GM18502 (cell line): ENCODE results near the gene DNAI4.
"Not testable (repeated sequence)": the region's sequence is repeated elsewhere in the genome, so short reads cannot be mapped to it uniquely, and the experiment has no call there.

Source experiments
- ATAC-seq: cut with Tn5 transposase; IDR thresholded peaks from one replicate; pipeline ENCODE4 v1.9.1; 2021; ENCODE audit warnings: mild to moderate bottlenecking; ENCODE audit not compliant: unreplicated experiment, poor library complexity

DNAI4 gene, protein sequence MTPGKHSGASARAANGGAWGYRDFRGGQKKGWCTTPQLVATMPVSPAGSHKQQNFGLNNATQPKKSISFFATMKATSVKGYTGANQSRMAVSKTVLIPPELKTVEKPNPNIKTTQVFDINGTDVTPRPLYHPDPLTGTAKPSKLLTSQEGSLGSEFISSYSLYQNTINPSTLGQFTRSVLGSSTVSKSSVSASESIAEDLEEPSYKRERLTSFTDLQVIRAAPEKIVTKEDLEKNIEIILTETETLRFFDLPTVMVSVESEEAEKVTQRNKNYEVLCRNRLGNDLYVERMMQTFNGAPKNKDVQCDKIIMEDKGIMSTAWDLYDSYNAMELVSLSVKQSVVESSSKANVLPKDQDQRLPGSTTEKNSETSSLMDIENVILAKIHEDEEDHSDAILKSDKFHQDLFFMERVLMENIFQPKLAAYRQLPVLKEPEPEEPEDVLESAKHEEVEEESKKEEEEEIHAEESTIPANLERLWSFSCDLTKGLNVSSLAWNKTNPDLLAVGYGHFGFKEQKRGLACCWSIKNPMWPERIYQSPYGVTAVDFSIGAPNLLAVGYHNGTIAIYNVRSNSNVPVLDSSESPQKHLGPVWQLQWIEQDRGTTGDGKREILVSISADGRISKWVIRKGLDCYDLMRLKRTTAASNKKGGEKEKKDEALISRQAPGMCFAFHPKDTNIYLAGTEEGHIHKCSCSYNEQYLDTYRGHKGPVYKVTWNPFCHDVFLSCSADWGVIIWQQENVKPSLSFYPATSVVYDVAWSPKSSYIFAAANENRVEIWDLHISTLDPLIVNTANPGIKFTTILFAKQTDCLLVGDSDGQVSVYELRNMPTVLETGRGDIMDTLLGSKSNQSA

DNA sequence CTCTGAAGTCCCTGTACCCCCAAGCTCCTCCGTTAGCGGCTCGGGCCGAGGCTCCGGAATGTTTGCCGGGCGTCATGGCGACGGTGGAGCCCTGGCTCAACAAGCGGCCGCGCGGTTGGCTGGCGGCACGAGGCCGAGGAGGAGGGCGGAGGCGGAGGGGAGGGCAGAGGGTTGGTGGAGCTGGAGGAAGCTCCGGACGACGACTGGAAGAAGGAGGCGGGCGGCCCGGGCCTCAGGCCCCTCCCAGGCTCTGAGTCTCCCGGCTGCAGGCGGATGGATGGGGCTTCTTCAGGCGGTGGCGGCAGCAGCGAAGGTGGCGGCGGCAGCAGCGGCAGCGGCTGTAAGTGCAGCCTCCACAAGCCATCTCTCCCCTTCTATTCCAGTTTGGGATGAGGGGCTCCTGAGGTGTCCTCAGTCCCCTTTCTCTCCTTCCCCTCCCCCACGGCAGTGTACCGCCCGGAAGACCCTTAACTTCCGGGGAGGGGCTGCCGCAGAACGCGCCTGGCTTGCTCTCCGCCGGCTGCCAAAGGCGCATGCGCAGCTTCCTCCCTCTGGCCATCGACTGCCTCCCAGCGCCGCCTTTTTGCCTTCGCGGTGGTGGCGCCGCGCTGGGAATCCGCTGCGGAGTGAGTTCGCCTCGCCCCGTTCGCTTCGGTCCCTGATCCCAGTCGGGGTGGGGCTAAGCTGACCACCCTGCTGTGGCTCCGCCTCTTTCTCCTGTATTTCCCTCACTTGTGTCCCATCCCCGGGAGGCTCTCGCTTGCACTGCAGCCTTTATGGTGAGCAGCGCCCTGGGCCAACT, at the start of gene DNAI4, which contains the start of gene MIER1:
Gene DNAI4 (minus strand): TSS at position 101 of the 802 bp plus-strand sequence. CDS start 25 bp downstream, at position 76.
Gene MIER1 (plus strand): TSS at position 235 of the 802 bp plus-strand sequence. CDS start 39 bp downstream, at position 274.
- ATAC-seq = peak; percentile 94

GRCh38 chr1:66968574-66968973, 43.9 kb upstream of the DNAI4 start:
- no peak for ATAC-seq

- ATAC-seq = not testable (repeated sequence)
Measured at GRCh38 chr1:66966188-66966873, 41.7 kb upstream of the DNAI4 start.

- ATAC-seq = no peak
Measured at GRCh38 chr1:66957938-66958337, 33.3 kb upstream of the DNAI4 start.

DNA sequence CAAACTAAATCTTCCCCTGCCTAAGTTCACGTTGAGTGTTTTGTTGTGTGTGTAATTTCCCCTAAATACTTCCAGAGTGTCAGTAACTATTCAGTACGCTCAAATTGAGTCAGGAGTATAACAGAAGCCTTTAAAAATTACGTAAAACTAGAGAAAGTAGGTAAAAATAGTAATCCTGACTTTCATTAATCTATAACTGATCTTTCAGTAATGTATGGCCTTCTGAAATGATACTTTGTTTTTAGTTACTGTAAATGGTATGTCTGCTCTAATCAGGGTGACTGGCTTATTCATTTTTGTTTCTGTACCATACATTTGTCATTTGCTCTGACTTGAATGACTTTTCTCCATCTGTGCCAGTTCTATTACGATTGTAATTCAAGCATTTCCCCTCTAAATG, 29.6 kb upstream of the DNAI4 start:
- ATAC-seq = peak; percentile 51

GRCh38 chr1:66951513-66951912, 26.9 kb upstream of the DNAI4 start:
- no peak for ATAC-seq

DNA sequence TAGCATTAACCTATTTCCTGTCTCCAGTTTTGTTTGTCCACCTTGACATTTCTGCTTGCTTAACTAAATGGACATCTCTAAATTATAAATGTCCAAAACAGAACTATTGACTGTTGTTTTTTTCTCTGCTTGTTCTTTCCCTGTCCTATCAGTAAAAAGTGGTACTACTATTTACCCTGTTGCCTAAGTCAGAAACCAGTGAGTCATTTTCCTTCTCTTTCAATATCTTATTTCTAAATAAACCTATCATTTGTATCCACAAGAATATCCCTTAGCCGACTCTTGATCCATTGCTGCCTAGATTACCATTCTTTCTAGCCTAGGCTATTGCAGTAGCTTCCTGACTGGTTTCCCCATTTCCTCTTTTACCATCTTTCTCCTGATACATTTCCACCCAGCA, 22.6 kb upstream of the DNAI4 start:
- no peak for ATAC-seq

- ATAC-seq = no peak
Measured at GRCh38 chr1:66945316-66945715, 20.7 kb upstream of the DNAI4 start.

- no peak for ATAC-seq
Measured at GRCh38 chr1:66944330-66945274, 19.9 kb upstream of the DNAI4 start.

- ATAC-seq = no peak
Measured at GRCh38 chr1:66943361-66943969, 18.8 kb upstream of the DNAI4 start.

DNA sequence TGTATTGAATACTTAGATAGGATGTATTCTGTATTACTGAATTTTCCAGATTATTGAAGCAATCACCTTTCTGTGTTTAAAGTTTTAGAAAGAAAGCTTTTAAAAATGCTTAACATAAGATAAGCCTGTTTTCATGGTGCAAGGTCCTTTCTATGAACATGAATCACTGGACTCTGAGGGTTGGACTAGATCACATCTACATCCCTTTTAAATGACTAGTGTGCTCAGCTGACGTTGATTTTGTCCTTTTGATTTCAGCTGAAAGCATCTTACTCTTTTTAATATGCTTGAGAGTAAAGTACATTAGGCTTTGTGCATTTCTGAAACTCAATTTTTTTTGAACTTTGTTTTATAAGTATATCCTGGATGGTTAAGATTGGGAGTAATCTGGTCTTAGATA, 16.3 kb upstream of the DNAI4 start:
- no peak for ATAC-seq

DNA sequence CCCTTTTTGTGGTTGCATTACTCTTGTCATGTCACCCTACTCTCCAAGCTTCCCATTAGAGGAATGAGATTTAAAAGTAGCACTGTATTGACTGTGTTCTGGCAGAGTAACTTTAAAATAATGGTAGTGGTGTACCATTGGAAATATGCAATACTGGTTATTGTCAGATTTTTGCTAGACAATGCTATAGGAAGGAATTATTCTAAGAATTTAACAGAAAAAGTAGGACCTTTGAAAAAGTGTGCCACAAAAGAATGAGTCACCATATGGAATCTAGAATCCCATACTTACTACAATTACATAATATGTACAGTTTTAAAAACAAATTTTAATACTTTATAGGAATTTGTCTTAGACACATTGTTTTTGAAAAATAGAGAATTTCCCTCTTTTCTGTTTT, 14.0 kb upstream of the DNAI4 start:
- ATAC-seq = no peak

- no peak for ATAC-seq
Measured at GRCh38 chr1:66937529-66938234, 13.0 kb upstream of the DNAI4 start.

- ATAC-seq = no peak
Measured at GRCh38 chr1:66933887-66934700, 9.4 kb upstream of the DNAI4 start.

GRCh38 chr1:66932291-66932690, 7.6 kb upstream of the DNAI4 start:
- no peak for ATAC-seq

- ATAC-seq = no peak
Measured at GRCh38 chr1:66931590-66931989, 6.9 kb upstream of the DNAI4 start.

GRCh38 chr1:66930823-66931174, 6.1 kb upstream of the DNAI4 start:
- no peak for ATAC-seq
